Panc1 (cell line): ENCODE results near the gene ABCB8.

Source experiments
- CTCF ChIP-seq: fragments of 450-650 bp; IDR thresholded peaks from 2 replicates; pipeline ENCODE4 v1.5.1; 2017; ENCODE audit warnings: mild to moderate bottlenecking
- POLR2AphosphoS5 ChIP-seq: IDR thresholded peaks from 2 replicates; pipeline ENCODE4 v1.6.1; 2012; ENCODE audit warnings: mild to moderate bottlenecking, low read depth, low read length, moderate library complexity

GRCh38 chr7:151017953-151018420 is 10.3 kb upstream of the ABCB8 start:
- peak; percentile 99 for TF ChIP-seq CTCF
- TF ChIP-seq POLR2AphosphoS5, result no peak
